Keratinocyte (primary cell): ENCODE measurements around the gene NCOA3. TPM values are rescaled to one million over a fixed set of nuclear protein-coding genes. Genes with fewer than 3 reads are reported as not detected.

Experiments
- DNase-seq: peaks from one replicate; pipeline ENCODE4 v3.0.0-alpha.2; 2011; ENCODE audit warnings: low read depth, missing footprints, low spot score
- FAIRE-seq: peaks from 2 replicates; lab custom pipeline; 2011; peaks lifted over from hg19 to GRCh38; lab: Jason Lieb, UNC
- H2AFZ ChIP-seq: 2 replicates; pipeline ENCODE4 v1.6.0; 2012; ENCODE audit warnings: low read length, control low read depth, inconsistent platforms; ENCODE audit not compliant: control insufficient read depth
- H3K27ac ChIP-seq: 2 replicates; pipeline ENCODE4 v1.5.1; 2011; ENCODE audit warnings: low read length; ENCODE audit not compliant: control insufficient read depth, insufficient read depth
- H3K27me3 ChIP-seq: 3 replicates; pipeline ENCODE4 v1.6.0; 2011; ENCODE audit warnings: low read length; ENCODE audit not compliant: control insufficient read depth, insufficient read depth; ENCODE audit errors: extremely low read depth
- H3K36me3 ChIP-seq, 2 experiments: 2 replicates in 1 of 2; 3 replicates in 1 of 2; pipeline ENCODE4 v1.5.1; 2011; ENCODE audit warnings: low read length in 2 of 2, mild to moderate bottlenecking in 1 of 2; ENCODE audit not compliant: control insufficient read depth in 2 of 2, insufficient read depth in 2 of 2; ENCODE audit errors: extremely low read depth in 1 of 2
- H3K4me1 ChIP-seq: 3 replicates; pipeline ENCODE4 v1.5.1; 2011; ENCODE audit warnings: low read length; ENCODE audit not compliant: control insufficient read depth, insufficient read depth; ENCODE audit errors: extremely low read depth
- H3K4me2 ChIP-seq: 3 replicates; pipeline ENCODE4 v1.6.0; 2011; ENCODE audit warnings: low read depth, low read length; ENCODE audit not compliant: control insufficient read depth, insufficient read depth; ENCODE audit errors: extremely low read depth
- H3K4me3 ChIP-seq, 3 experiments: fragments of 200-600 bp in 1 of 3; sonication (generic) in 1 of 3; 2 replicates in 2 of 3; 3 replicates in 1 of 3; pipeline ENCODE4 v1.5.1; 2011 to 2016; ENCODE audit warnings: low read length in 3 of 3, mild to moderate bottlenecking in 3 of 3, control low read depth in 2 of 3, inconsistent platforms in 1 of 3, low read depth in 1 of 3, mixed read lengths in 1 of 3, mixed run types in 1 of 3, moderate library complexity in 1 of 3; ENCODE audit not compliant: control insufficient read depth in 2 of 3, insufficient read depth in 2 of 3; ENCODE audit errors: extremely low read depth in 1 of 3
- H3K79me2 ChIP-seq: 2 replicates; pipeline ENCODE4 v1.6.0; 2012; ENCODE audit warnings: low read length; ENCODE audit not compliant: control insufficient read depth, insufficient read depth
- H3K9ac ChIP-seq: 3 replicates; pipeline ENCODE4 v1.6.0; 2011; ENCODE audit warnings: low read length; ENCODE audit not compliant: control insufficient read depth, insufficient read depth; ENCODE audit errors: extremely low read depth
- H3K9me1 ChIP-seq: 3 replicates; pipeline ENCODE4 v1.6.0; 2011; ENCODE audit warnings: low read length; ENCODE audit not compliant: control insufficient read depth, insufficient read depth; ENCODE audit errors: extremely low read depth
- H3K9me3 ChIP-seq: 2 replicates; pipeline ENCODE4 v1.5.1; 2012; ENCODE audit warnings: low read depth, low read length; ENCODE audit not compliant: control insufficient read depth
- H4K20me1 ChIP-seq: 3 replicates; pipeline ENCODE4 v1.6.0; 2011; ENCODE audit warnings: low read length; ENCODE audit not compliant: control insufficient read depth, insufficient read depth; ENCODE audit errors: extremely low read depth
- CTCF ChIP-seq, 3 experiments: IDR thresholded peaks in 1 of 3; conservative IDR thresholded peaks in 1 of 3; optimal IDR thresholded peaks in 1 of 3; 2 replicates in 2 of 3; 3 replicates in 1 of 3; pipeline versions ENCODE3 to v1.5.1; 2011; ENCODE audit warnings: low read length in 3 of 3, mild to moderate bottlenecking in 3 of 3, moderate library complexity in 2 of 3, control low read depth in 1 of 3, inconsistent platforms in 1 of 3; ENCODE audit not compliant: insufficient read depth in 2 of 3; ENCODE audit errors: extremely low read depth in 1 of 3
- EZH2 ChIP-seq: IDR thresholded peaks from one replicate; pipeline ENCODE4 v1.6.1; 2012; ENCODE audit warnings: inconsistent platforms, mild to moderate bottlenecking, low read length, moderate library complexity
- dilution Hi-C: fragments of 300-500 bp; cut with MboI; formaldehyde crosslinking; loops from one replicate; pipeline ENCODE4 v1.7.0; 2020; ENCODE audit warnings: low sequenced_read_pairs; ENCODE audit not compliant: extremely low pct_ligation_motif_present
- polyA plus RNA-seq, 5 experiments: library from polyadenylated mRNA; depleted of rRNA in 3 of 5; stranded (reverse) in 3 of 5; stranded (forward) in 1 of 5; unstranded in 1 of 5; fragments of >200 nt; gene quantifications; 1 replicate in 1 of 5; 2 replicates in 3 of 5; 3 replicates in 1 of 5; pipeline versions ENCODE4 v1.2.1 to v1.2.3, GENCODE V29; 2011 to 2012; ENCODE audit warnings: missing spikeins in 2 of 5, low read depth in 1 of 5, low replicate concordance in 1 of 5

NCOA3 gene
- polyA plus RNA-seq, 1 donor (not counting 4 experiments of a cell fraction or from before 2014, with no cell fraction given), result 25.8 TPM

GRCh38 chr20:47656318-47656717, 154.6 kb downstream of the NCOA3 start:
- Histone ChIP-seq H3K4me1 (no peaks in the 10 kb centered on the region), H3K27me3 (no peaks in the 10 kb centered on the region), H2AFZ (no peak overlapping the region), H3K9ac (no peak overlapping the region), H3K27ac (no peak overlapping the region), H3K9me1 (no peaks in the 10 kb centered on the region), H3K79me2 (no peaks in the 10 kb centered on the region), H3K9me3 (no peaks in the 10 kb centered on the region), H4K20me1 (no peaks in the 10 kb centered on the region), H3K4me3 (no peak overlapping the region), H3K4me2 (no peak overlapping the region), H3K36me3 (peaks cover 32 to 35% of the 10 kb centered on the region in 2 experiments)
- no peak for TF ChIP-seq CTCF (optimal IDR thresholded peaks at IDR 0.05 in 1 of 3, IDR thresholded peaks at IDR 0.05 in 1 of 3, conservative IDR thresholded peaks at IDR 0.05 in 1 of 3; ENCODE audit: extremely low read depth in 1 of 3, insufficient read depth in 2 of 3, low read length in 3 of 3)
- dilution Hi-C loops, result no loop called here
- FAIRE-seq (no peak), DNase-seq (no peak)

- no peaks in the 10 kb centered on the region for H3K9me3 ChIP-seq
- H3K27ac ChIP-seq, result no peak overlapping the region
- H3K36me3 ChIP-seq, result peaks cover 37 to 42% of the 10 kb centered on the region in 2 experiments
- no peak overlapping the region for H3K4me2 ChIP-seq
- no peaks in the 10 kb centered on the region for H4K20me1 ChIP-seq
- FAIRE-seq, result no peak
- H2AFZ ChIP-seq, result no peak overlapping the region
- H3K79me2 ChIP-seq, result no peaks in the 10 kb centered on the region
- H3K4me1 ChIP-seq, result peaks cover 12% of the 10 kb centered on the region
- H3K9ac ChIP-seq, result no peak overlapping the region
- no peaks in the 10 kb centered on the region for H3K9me1 ChIP-seq
- dilution Hi-C loops, result no loop called here
- H3K27me3 ChIP-seq, result no peaks in the 10 kb centered on the region
- TF ChIP-seq CTCF (optimal IDR thresholded peaks at IDR 0.05 in 1 of 3, IDR thresholded peaks at IDR 0.05 in 1 of 3, conservative IDR thresholded peaks at IDR 0.05 in 1 of 3; ENCODE audit: extremely low read depth in 1 of 3, insufficient read depth in 2 of 3, low read length in 3 of 3) (no peak), EZH2 (no peak)
- DNase-seq, result no peak
- H3K4me3 ChIP-seq, result no peak overlapping the region
Observed at GRCh38 chr20:47659904-47660601, 158.4 kb downstream of the NCOA3 start.
